Suppressor macrophage (primary cell): ENCODE data around the gene PRR36.
A peak's percentile ranks its signal among the peaks of the same experiment; 100 is the strongest.

Experiments
- DNase-seq, 4 experiments: peaks; one replicate each; pipeline ENCODE4 v3.0.0-alpha.2; 2020 to 2022

The PRR36 gene

DNA sequence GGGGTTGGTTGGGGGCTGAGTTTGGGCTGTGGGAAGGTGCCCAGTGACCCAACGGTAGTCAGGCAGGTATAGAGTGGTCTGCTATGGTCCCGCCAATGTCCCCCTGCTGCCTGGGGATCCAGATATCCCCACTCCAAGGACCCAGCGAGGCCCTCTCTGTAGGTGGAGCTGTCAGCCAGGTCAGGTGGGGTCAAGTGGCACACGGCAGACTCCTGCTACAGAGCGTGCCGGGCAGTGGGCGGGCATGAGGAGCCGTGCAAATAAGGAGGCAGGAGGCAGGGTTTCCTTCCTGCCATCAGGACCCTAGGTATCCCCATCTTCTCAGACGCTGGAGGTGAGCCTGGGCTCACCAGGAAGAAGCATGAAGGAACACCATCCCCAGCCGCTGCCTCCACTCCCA lies 29.2 kb downstream of the PRR36 start:
- no peak for DNase-seq

DNA sequence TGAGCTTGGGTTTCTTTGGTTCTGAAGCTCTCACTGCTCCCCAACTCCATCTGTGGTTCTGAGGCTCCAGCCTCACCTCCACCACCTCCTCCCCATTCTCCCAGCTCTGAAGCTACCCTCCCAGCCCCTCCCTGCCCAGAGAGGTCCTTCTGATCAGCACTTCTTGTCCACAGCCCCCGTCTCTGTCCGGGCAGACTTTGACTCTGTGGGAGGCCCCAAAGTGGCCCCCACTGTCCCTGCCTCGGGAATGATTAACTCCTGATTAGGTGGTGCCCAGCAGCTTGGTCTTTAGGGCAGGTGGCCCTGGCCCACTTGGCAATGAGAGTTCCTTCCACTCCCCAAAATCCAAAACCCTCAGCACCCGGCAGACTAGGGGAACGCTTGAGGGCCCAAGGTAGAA lies 29.8 kb downstream of the PRR36 start:
- no peak for DNase-seq

DNA sequence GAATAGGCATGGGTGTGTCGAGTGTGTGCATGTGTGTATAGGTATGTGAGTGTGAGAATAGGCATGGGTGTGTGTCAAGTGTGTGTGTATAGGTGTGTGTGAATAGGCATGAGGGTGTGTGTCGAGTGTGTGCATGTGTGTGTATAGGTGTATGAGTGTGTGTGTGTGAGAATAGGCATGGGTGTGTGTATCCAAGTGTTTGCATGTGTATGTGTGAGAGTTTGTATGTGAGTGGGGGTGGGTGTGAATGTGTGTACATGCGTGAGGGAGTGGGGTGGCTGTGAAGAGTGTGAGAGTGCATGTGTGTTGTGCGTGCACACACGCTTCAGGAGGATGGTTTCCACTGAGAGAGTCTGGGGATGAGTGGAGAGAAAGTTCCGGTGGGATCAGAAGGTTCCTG lies 30.7 kb downstream of the PRR36 start:
- no peak for DNase-seq

DNA sequence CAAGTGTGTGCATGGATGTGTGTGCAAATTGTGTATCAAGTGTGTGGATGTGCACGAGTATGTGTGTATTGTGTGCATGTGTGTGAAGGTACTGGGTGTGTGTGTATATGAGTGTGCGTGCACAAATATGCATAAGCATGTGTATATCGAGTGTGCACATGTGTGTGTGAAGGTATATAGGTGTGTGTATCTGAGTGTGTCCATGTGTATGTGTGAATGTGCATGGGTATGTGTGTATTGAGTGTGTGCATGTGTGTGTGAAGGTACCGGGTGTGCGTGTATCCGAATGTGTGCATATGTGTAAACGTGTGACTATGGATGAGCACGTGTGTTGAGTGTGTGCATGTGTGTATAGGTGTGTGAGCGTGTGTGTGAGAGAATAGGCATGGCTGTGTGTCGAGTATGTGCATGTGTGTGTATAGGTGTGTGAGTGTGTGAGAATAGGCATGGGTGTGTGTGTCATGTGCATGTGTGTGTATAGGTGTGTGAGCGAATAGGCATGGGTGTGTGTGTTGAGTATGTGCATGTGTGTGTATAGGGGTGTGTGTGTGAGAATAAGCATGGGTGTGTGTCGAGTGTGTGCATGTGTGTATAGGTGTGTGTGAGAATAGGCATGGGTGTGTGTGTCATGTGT lies 31.4 kb downstream of the PRR36 start:
- no peak for DNase-seq

DNA sequence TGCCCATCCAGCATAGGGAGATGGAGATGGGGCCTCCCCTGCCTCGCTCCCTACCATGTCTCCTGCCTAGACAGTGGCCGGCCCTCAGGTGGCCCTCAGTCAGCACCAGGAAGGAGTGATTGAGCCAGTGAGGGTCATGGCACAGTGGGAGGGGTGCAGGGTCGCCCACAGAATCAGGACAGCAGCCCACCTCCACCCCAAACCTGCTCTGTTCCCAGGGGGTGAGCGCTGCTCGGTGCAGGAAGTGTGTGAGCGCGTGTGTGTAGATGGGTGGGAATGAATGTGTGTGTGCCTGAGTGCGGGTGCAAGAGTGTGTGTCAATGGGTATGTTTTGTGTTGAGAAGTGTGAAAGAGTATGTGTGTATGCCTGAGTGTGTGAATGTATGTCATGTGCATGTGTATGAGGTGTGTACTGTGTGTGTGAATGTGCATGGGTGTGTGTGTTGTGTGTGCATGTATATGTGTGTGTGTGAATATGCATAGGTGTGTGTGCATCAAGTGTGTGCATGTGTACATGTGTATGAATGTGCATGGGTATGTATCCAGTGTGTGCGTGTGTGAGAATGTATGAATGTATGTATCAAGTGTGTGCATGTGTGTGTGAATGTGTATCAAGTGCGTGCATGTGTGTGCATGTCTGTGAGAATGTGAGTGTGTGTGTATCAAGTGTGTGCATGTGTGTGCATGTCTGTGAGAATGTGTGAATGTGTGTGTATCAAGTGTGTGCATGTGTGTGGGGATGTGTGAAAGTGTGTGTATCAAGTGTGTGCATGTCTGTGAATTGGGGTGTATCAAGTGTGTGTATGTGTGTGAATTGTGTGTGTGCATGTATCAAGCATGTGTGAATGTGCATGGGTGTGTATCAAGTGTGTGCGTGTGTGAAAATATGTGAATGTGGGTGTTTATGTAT lies 32.2 kb downstream of the PRR36 start:
- no peak for DNase-seq

DNA sequence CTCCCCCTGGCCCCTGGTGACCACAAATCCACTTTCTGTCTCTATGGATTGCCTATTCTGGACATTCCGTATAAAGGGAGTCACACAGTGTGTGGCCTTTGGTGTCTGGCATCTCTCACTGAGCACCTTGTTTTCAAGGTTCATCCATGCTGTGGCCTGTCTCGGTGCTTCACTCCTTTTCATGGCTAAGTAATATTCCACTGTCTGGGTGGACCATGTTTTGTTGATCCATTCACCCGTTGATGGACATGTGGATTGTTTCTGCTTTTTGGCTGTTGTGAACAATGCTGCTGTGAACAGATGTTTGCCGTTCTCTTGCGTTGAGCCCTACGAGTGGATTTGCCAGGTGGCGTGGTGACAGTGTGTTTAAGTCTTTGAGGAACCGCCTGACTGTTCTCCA lies 33.6 kb downstream of the PRR36 start:
- DNase-seq: no peak

DNA sequence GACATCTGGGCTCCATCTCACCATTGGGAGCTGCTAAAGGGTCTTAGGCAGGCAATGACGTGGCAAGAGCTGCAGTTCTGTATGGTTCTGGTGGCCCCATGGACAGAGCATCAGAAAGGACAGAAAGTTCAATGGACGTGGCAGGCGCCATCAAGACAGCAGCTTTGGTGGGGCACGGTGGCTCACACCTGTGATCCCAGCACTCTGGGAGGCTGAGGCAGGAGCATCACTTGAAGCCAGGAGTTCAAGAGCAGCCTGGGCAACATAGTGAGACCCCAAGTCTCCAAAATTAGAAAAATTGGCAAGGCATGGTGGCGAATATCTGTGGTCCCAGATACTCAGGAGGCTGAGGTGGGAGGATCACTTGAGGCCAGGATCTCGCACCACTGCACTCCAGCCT lies 34.7 kb downstream of the PRR36 start:
- no peak for DNase-seq

DNA sequence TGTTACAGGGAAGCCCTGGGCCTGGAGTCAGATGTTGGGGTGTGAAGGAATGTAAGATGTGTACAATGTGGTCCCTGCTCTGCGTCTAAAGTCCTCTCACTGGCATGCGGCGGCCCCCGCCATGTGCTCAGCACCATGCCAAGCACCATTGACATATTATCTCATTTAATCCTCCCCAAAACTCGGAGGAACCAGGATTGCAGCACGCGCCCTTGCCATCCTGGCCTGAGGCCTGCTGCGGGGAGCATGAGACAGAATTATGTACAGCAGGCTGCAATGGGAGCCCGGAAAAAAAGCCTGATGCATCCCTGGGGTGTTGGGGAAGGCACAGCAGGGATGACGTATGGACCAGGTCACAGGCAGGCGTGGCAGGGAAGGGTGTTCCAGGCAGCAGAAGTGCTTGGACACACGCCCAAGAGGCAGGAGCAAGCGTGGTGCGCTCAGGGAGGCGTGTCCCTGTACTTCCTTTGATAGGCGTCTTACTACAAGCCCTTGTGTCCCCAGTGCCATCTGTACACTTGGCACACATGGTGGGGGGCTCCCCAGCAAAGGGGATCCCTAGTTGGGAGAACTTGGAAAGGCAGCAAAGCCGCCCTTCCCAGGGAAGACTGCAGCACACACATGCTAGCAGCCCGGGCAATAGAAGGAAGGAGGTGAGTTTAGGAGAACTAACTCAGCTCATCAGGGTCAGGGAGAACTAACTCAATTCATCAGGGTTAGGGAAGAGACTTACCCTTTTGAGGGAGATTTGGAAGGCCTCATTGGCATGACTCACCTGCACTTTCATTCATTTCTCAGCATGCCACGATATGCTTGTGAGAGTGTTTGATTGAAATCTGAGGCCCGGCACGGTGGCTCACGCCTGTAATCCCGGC lies 40.7 kb downstream of the PRR36 start:
- DNase-seq: no peak

DNA sequence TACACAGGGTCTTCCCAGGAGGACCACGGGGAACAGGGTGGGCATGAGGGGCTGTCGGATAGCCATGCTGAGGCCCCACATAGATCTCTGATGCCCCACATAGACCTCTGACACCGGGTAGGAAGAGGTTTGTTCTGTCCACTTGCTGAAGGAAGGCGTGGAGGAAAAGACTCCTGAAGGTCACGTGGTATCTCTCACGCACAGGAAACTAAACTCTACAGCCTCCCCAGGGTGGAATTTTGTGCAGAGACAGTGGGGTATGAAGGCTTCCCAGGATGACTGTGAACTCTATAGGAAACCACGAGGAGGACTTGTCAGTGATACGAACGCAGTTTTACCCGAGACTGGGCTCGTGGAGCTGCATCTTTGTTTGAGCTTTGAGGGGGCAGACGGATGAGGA lies 41.4 kb downstream of the PRR36 start:
- DNase-seq: no peak

DNA sequence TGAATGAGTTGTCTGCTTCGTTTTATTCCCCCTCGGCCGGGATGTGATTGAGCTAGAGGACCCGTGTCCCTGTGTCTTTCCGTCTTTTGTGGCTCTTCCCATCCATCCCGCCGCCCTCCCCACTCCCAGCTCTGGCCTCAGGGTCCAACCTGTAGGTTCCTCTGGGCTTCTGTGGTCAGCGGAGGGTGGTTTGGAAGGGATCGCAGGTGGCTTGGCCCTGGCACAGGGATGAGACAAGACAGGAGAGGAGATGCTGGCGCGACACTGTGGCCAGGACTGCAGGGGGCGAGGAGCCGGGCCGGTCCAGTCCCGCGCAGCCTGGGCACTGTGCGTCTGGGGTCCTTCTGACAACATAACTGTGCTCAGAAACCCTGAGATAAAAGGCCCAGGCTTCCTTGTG lies 42.2 kb downstream of the PRR36 start:
- DNase-seq: no peak

DNA sequence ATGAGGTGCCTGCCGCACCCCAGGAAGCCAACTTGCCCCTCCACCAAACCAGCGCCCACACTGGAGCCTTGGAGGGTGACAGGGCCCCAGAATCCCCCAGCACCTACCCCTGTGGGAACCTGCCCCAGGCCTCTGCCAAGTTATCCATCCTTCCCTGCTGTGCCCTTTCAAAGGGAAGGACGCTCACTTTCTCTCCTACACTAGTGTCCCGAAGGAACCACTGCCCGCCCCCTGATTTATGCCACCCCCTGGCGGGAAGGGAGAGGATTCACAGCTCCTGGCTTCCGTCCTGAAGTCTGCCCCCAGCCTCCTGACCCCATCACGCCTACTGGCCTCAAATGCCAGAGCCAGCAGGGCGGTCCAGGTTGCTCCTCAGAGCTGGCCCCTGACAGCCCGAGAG lies 42.7 kb downstream of the PRR36 start:
- no peak for DNase-seq

DNA sequence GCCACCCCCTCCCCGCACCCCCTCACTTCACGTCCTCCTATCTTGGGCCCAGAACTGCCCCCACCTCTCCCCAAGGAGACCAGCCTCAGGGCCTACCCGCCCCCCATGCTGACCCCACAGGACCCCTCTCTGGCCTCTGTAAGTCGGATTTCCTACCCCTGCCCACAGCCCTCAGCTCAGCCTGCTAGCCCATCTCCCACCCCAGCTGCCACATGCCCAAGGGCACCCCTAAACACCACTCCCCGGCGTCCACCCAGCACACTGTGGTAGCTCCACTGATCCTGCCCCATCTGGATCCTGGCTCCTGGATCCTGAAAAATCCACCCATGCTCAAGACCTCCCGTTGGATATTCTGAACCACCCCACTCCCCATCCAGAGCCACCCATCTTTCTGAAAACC lies 43.4 kb downstream of the PRR36 start:
- no peak for DNase-seq

DNA sequence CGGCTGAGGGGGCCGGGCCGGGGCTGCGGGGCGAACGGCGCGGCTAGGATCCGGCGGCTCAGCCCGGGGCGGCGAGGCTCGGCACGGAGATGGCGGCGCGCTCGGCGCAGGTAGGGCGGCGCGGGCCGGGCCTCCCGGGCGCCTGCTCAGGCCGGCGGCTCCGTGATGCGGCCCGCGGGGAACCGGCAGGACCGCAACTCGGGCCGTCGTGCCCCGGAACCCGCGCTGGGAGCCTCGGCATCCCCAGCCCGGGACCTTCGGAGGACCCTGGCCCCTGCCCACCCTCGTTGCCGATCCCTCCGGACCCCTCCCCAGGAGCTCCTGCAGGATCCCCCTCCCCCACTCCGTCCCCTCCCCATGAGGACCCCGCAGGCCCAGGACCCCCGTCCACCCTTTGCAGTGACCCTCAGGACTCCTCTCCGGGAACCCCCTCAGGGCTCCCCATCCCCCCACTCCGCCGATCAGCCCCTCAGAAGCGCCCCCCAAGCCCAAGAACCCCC lies 43.9 kb downstream of the PRR36 start:
- DNase-seq: no peak

DNA sequence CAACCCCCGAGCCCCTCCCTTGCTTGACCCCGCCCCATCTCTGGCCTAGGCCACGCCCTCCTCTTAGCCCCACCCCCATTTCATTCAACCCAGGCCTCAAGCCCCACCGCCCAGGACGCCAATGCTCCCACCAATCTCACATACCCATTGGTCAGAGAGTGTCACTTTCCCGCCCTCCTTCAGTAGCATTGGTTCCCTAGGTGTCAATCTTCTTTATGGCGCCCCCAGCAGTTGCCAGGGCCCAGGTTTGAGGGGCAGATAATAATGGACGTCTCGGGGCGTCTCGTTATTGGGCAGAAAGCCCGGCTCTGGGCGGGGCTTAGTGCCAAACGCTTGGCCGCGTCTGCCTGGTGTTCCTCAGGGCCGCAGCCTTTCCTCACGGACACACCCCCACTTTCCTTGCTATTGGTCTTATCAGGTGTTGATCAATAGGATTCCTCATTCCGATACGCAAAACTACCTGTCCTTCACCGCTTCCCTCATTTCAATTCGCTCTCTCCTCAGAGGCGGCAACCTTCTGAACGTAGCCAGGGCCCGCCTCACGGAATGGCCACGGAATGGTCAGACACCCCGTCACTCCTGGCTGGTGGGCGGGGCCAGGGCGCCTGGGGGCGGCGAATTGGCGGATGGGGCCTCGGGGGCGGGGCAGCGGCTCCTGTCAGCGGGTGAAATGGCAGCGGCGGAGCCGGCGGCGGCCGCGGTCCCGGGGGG lies 44.5 kb downstream of the PRR36 start, which contains the start of gene EVI5L:
EVI5L (plus strand) TSS at position 658 of the 711 bp plus-strand sequence. CDS start 16,325 bp downstream, outside the sequence.
- peak; percentile 99 to 100 (median 100) for DNase-seq

DNA sequence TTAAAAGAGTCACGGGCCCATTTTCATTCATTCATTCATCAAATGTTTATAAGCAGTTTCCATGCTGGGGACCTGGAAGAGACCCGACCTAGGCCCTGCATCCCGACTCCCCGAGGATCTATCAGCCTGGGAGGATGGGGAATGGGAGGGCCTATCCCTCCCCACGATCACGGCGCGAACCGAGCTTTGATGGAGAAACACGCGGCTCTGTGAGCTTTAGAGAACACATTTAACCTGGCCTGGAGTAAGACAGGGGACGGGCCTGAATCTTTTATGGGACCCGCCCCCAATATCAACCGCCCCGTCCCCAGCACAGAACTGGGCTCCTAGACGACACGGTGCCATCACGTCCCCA lies 45.0 kb downstream of the PRR36 start:
- peak in 1 of 4 experiments; percentile 4 for DNase-seq

DNA sequence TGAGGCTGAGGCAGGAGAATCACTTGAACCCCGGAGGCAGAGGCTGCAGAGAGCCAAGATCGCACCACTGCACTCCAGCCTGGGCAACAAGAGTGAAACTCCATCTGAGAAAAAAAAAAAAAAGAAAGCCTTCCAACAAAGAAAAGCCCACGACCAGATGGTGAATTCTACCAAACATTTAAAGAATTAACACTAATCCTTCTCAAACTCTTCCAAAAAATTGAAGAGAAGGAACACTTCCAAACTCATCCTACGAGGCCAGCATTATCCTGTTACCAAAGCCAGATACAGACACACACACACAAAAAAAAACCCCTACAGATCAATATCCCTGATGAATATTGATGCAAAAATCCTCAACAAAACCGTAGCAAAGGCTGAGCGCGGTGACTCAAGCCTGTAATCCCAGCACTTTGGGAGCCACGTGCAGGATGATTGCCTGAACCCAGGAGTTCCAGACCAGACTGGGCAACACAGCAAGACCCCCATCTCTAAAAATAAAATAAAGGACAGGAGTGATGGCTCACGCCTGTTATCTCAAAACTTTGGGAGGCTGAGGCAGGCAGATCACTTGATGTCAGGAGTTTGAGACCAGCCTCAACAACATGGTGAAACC lies 50.4 kb downstream of the PRR36 start:
- no peak for DNase-seq

DNA sequence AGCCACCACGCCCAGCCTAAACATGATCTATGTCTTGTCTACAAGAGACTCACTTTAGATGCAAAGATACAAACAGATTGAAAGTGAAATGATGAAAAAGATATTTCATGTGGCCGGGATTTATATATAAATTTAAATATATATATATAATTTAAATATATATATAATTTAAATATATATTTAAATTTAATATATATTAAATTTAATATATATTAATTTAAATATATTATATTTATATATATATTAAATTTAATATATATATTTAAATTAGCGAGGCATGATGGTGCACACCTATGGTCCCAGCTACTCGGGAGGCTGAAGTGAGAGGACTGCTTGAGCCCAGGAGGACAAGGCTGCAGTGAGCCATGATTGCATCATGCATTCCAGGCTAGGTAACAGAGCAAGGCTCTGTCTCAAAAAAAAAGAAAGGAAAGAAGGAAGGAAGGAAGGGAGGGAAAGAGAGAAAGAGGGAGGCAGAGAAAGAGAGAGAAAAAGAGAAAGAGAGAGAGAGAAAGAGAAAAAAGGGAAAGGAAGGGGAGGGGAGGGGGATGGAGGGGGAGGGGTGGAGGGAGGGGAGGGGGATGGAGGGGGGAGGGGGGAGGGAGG lies 51.2 kb downstream of the PRR36 start:
- no peak for DNase-seq

DNA sequence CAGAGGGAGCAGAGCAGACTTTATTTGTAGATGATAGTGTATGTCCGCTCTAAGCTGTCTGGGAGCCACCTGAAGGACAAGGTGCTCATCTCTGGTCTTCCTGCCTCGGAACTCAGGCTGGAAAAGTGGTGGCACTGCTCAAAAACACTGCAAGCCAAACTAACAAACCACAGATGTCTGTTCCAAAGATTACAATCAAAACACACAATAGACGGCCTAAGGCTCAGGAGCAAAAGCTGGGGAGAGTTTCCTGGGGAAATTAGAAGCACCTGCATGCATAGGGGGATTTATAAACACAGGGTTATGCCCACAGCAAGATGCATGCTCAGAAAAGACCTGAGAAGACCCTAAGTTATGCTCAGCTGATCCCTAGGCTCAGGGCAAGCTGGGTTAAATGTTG lies 53.6 kb downstream of the PRR36 start:
- DNase-seq: no peak

DNA sequence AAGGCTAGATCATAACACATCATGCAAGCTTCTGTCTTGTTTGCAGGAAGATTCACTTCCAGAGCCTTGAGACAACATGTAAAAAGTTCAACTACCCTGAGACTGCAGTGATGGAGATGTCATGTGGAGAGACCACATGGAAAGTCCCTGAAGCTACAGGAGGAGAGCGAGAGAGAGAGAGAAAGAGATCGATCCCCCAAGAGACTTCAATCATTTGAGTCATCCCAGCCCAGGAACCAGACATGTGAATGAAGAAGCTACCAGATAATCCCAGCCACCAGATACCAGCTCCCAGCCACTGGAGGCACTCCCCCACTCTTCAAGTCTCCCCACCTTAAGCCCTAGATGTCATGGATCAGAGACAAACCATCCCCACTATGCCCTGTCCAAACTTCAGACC lies 54.9 kb downstream of the PRR36 start:
- DNase-seq: no peak

DNA sequence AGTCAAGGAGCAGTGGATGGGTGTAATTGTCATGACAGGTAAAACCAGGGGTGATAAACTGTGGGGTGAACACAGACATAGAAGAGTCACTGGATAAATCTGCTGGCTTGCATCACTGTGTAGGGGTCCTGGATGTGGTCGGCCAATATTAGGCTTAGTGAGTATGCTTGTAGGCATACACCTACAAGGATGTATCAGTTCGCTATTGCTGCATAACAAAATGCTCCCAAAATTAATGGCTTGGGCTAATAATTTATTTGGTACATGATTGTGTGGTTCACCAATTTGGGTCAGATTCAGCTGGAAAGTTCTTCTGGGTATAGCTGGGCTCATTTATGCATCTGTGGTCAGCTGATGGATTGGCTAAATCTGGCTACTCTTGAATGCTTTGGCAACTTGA lies 55.4 kb downstream of the PRR36 start:
- no peak for DNase-seq
